ENCODE data around the gene RAB3GAP1. TPM values are rescaled to one million over a fixed set of nuclear protein-coding genes. Genes with fewer than 3 reads are reported as not detected.

Gene RAB3GAP1
- total RNA-seq, 1 experiment from 2014 or later, result 32.0 TPM

DNA sequence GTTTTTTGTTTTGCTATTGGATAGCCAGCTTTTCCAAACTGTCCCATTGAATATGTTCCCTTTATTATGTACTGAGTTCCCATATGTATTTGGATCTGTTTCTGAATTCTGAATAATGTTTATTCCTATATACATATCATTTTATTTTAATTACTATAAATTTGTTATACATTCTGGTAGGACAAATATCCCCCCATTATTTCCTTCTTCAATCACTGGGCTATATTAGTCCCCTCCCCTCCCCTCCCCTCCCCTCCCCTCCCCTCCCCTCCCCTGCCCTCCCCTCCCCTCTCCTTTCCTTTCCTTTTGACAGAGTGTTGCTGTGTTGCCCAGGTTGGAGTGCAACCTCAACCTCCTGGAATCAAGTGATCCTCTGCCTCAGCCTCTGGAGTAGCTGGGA, 26.3 kb downstream of the RAB3GAP1 start:
- Mint-ChIP-seq H3K27me3 (ENCODE audit: low read depth) (no peaks in the 10 kb centered on the region; the same call in 1 of the 2 replicates), H3K36me3 (ENCODE audit: insufficient read depth in 1 of 3, low read depth in 3 of 3) (peaks cover 48 to 56% (median 52%) of the 10 kb centered on the region in 3 experiments), H3K4me3 (no peak overlapping the region), H3K9me3 (peaks cover 7 to 43% of the 10 kb centered on the region in 2 experiments), H3K27ac (no peak overlapping the region), H3K4me1 (no peaks in the 10 kb centered on the region)
- no peaks in the 10 kb centered on the region for H3K79me1 ChIP-seq (ENCODE audit: insufficient read depth, low read depth, low read length, poor library complexity, severe bottlenecking)
- no peaks in the 10 kb centered on the region for H3K4me1 ChIP-seq (ENCODE audit: insufficient read depth, low read length)
- no peak overlapping the region for H3K9ac ChIP-seq (ENCODE audit: extremely low read depth, insufficient read length, low read length)
- TF ChIP-seq, protein P1, sequence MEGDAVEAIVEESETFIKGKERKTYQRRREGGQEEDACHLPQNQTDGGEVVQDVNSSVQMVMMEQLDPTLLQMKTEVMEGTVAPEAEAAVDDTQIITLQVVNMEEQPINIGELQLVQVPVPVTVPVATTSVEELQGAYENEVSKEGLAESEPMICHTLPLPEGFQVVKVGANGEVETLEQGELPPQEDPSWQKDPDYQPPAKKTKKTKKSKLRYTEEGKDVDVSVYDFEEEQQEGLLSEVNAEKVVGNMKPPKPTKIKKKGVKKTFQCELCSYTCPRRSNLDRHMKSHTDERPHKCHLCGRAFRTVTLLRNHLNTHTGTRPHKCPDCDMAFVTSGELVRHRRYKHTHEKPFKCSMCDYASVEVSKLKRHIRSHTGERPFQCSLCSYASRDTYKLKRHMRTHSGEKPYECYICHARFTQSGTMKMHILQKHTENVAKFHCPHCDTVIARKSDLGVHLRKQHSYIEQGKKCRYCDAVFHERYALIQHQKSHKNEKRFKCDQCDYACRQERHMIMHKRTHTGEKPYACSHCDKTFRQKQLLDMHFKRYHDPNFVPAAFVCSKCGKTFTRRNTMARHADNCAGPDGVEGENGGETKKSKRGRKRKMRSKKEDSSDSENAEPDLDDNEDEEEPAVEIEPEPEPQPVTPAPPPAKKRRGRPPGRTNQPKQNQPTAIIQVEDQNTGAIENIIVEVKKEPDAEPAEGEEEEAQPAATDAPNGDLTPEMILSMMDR (conservative IDR thresholded peaks at IDR 0.05), result no peak
- H3K18ac ChIP-seq (ENCODE audit: insufficient read length, low read depth, low read length), result no peak overlapping the region
- no peak overlapping the region for H3K4ac ChIP-seq (ENCODE audit: low read depth, low read length)
- no peaks in the 10 kb centered on the region for H3K23me2 ChIP-seq (ENCODE audit: insufficient read length, low read depth, low read length, poor library complexity, severe bottlenecking)
- H2BK5ac ChIP-seq (ENCODE audit: insufficient read length, low read length), result no peak overlapping the region
- no peak overlapping the region for H3K23ac ChIP-seq (ENCODE audit: insufficient read length, low read depth, low read length)
- no peak overlapping the region for H2BK120ac ChIP-seq (ENCODE audit: low read depth, low read length, poor library complexity, severe bottlenecking)
- H3K79me2 ChIP-seq (ENCODE audit: insufficient read depth, low read length), result no peaks in the 10 kb centered on the region; the same call in 1 of the 2 replicates
- no peak overlapping the region for H2AK5ac ChIP-seq (ENCODE audit: insufficient read length, low read length)
- no peak overlapping the region for H4K5ac ChIP-seq (ENCODE audit: insufficient read length, low read depth, low read length)
- no peak overlapping the region for H2BK15ac ChIP-seq (ENCODE audit: low read depth, low read length)
- H3K14ac ChIP-seq (ENCODE audit: insufficient read depth, low read length), result no peak overlapping the region
- no peak overlapping the region for H4K8ac ChIP-seq (replicated peaks; ENCODE audit: insufficient read length, low read depth, low read length)
- no peak overlapping the region for H4K91ac ChIP-seq (ENCODE audit: insufficient read length, low read depth, low read length)
- no peaks in the 10 kb centered on the region for H4K20me1 ChIP-seq (ENCODE audit: control insufficient read depth, insufficient read depth, insufficient read length)
- H3T11ph ChIP-seq (ENCODE audit: low read length), result no peak overlapping the region
- no peak overlapping the region for H3K27ac ChIP-seq (ENCODE audit: insufficient read length, low read depth, low read length)
- no peak overlapping the region for H3K4me2 ChIP-seq (ENCODE audit: insufficient read depth, insufficient read length, low read length)
- H2BK20ac ChIP-seq (ENCODE audit: low read depth, low read length, poor library complexity, severe bottlenecking), result no peak overlapping the region
- no peak overlapping the region for H2BK12ac ChIP-seq (ENCODE audit: insufficient read length, low read depth, low read length)
- peaks cover 7% of the 10 kb centered on the region for H3K9me3 ChIP-seq (ENCODE audit: control insufficient read depth, low read depth, low read length)
- DNase-seq, result no peak
- no peak overlapping the region for H3K56ac ChIP-seq (ENCODE audit: insufficient read length, low read depth, low read length)
- no peaks in the 10 kb centered on the region for H3K27me3 ChIP-seq (ENCODE audit: insufficient read depth, low read length)
- H2AFZ ChIP-seq (ENCODE audit: low read length), result no peak overlapping the region

Measured in H9 (cell line).